Measurements from ENCODE around the gene ZNF483. TPM values are rescaled to one million over a fixed set of nuclear protein-coding genes. Genes with fewer than 3 reads are reported as not detected.

The ZNF483 gene
- total RNA-seq, 1 donor from 2014 or later: 8.9 TPM

- Histone ChIP-seq H3K4me1 (ENCODE audit: control insufficient read depth in 3 of 3, insufficient read depth in 3 of 3, low read length in 3 of 3) (no peaks in the 10 kb centered on the region), H3K36me3 (ENCODE audit: control insufficient read depth in 3 of 3, insufficient read depth in 3 of 3, low read length in 3 of 3) (peaks cover 7 to 46% (median 15%) of the 10 kb centered on the region in 3 donors), H3K27ac (ENCODE audit: low read depth, low read length) (no peak overlapping the region), H3K9me3 (ENCODE audit: control insufficient read depth in 3 of 3, low read length in 3 of 3) (no peaks in the 10 kb centered on the region), H3K9ac (ENCODE audit: low read depth in 1 of 3, low read length in 3 of 3) (no peak overlapping the region), H3K4me3 (ENCODE audit: low read length in 3 of 3) (no peak overlapping the region), H3K27me3 (ENCODE audit: control insufficient read depth in 3 of 3, insufficient read depth in 3 of 3, low read length in 3 of 3) (no peaks in the 10 kb centered on the region)
Observed at GRCh38 chr9:111582888-111583287, 57.9 kb downstream of the ZNF483 start.

- Histone ChIP-seq H3K36me3 (ENCODE audit: control insufficient read depth in 3 of 3, insufficient read depth in 3 of 3, low read length in 3 of 3) (peaks cover 2 to 33% (median 5%) of the 10 kb centered on the region in 3 donors), H3K9ac (ENCODE audit: low read depth in 1 of 3, low read length in 3 of 3) (no peak overlapping the region), H3K9me3 (ENCODE audit: control insufficient read depth in 3 of 3, low read length in 3 of 3) (no peaks in the 10 kb centered on the region), H3K4me3 (ENCODE audit: low read length in 3 of 3) (no peak overlapping the region), H3K27ac (ENCODE audit: low read depth, low read length) (no peak overlapping the region), H3K4me1 (ENCODE audit: control insufficient read depth in 3 of 3, insufficient read depth in 3 of 3, low read length in 3 of 3) (no peaks in the 10 kb centered on the region), H3K27me3 (ENCODE audit: control insufficient read depth in 3 of 3, insufficient read depth in 3 of 3, low read length in 3 of 3) (no peaks in the 10 kb centered on the region)
Observed at GRCh38 chr9:111586378-111586777, 61.4 kb downstream of the ZNF483 start.

GRCh38 chr9:111588846-111589245, 63.9 kb downstream of the ZNF483 start:
- H3K27ac ChIP-seq (ENCODE audit: low read depth, low read length): no peak overlapping the region
- no peaks in the 10 kb centered on the region for H3K27me3 ChIP-seq (ENCODE audit: control insufficient read depth in 3 of 3, insufficient read depth in 3 of 3, low read length in 3 of 3)
- H3K9ac ChIP-seq (ENCODE audit: low read depth in 1 of 3, low read length in 3 of 3): no peak overlapping the region
- H3K36me3 ChIP-seq (ENCODE audit: control insufficient read depth in 3 of 3, insufficient read depth in 3 of 3, low read length in 3 of 3): peaks cover under 1 to 24% (median 3%) of the 10 kb centered on the region in 3 donors
- no peaks in the 10 kb centered on the region for H3K9me3 ChIP-seq (ENCODE audit: control insufficient read depth in 3 of 3, low read length in 3 of 3)
- no peaks in the 10 kb centered on the region for H3K4me1 ChIP-seq (ENCODE audit: control insufficient read depth in 3 of 3, insufficient read depth in 3 of 3, low read length in 3 of 3)
- H3K4me3 ChIP-seq (ENCODE audit: low read length in 3 of 3): no peak overlapping the region

GRCh38 chr9:111597852-111598732, 73.1 kb downstream of the ZNF483 start:
- Histone ChIP-seq H3K4me1 (ENCODE audit: control insufficient read depth in 3 of 3, insufficient read depth in 3 of 3, low read length in 3 of 3) (peaks cover 0 to 8% (median 4%) of the 10 kb centered on the region in 3 donors), H3K27me3 (ENCODE audit: control insufficient read depth in 3 of 3, insufficient read depth in 3 of 3, low read length in 3 of 3) (peaks cover 0 to 3% (median 0%) of the 10 kb centered on the region in 3 donors), H3K27ac (ENCODE audit: low read depth, low read length) (peak overlapping the region; percentile 47), H3K36me3 (ENCODE audit: control insufficient read depth in 3 of 3, insufficient read depth in 3 of 3, low read length in 3 of 3) (peaks cover 3 to 17% (median 12%) of the 10 kb centered on the region in 3 donors), H3K4me3 (ENCODE audit: low read length in 3 of 3) (peak overlapping the region; percentile 74 to 89 (median 81)), H3K9me3 (ENCODE audit: control insufficient read depth in 3 of 3, low read length in 3 of 3) (no peaks in the 10 kb centered on the region), H3K9ac (ENCODE audit: low read depth in 1 of 3, low read length in 3 of 3) (peak overlapping the region; percentile 65 to 80 (median 72))

- Histone ChIP-seq H3K4me3 (ENCODE audit: low read length in 3 of 3) (peak overlapping the region; percentile 74 to 89 (median 81)), H3K9ac (ENCODE audit: low read depth in 1 of 3, low read length in 3 of 3) (peak overlapping the region; percentile 65 to 80 (median 72)), H3K4me1 (ENCODE audit: control insufficient read depth in 3 of 3, insufficient read depth in 3 of 3, low read length in 3 of 3) (peaks cover 0 to 8% (median 4%) of the 10 kb centered on the region in 3 donors), H3K27me3 (ENCODE audit: control insufficient read depth in 3 of 3, insufficient read depth in 3 of 3, low read length in 3 of 3) (peaks cover 0 to 3% (median 0%) of the 10 kb centered on the region in 3 donors), H3K36me3 (ENCODE audit: control insufficient read depth in 3 of 3, insufficient read depth in 3 of 3, low read length in 3 of 3) (peaks cover 3 to 17% (median 12%) of the 10 kb centered on the region in 3 donors), H3K27ac (ENCODE audit: low read depth, low read length) (peak overlapping the region; percentile 47), H3K9me3 (ENCODE audit: control insufficient read depth in 3 of 3, low read length in 3 of 3) (no peaks in the 10 kb centered on the region)
Observed at GRCh38 chr9:111598733-111599091, 73.7 kb downstream of the ZNF483 start.

GRCh38 chr9:111599092-111599954, 74.3 kb downstream of the ZNF483 start, which contains the start of gene PTGR1:
Gene PTGR1 (minus strand): TSS chr9:111599647. CDS start chr9:111597422, 2,225 bp downstream.
- H3K9me3 ChIP-seq (ENCODE audit: control insufficient read depth in 3 of 3, low read length in 3 of 3): no peaks in the 10 kb centered on the region
- H3K4me1 ChIP-seq (ENCODE audit: control insufficient read depth in 3 of 3, insufficient read depth in 3 of 3, low read length in 3 of 3): peaks cover 0 to 8% (median 4%) of the 10 kb centered on the region in 3 donors
- peaks cover 0 to 3% (median 0%) of the 10 kb centered on the region in 3 donors for H3K27me3 ChIP-seq (ENCODE audit: control insufficient read depth in 3 of 3, insufficient read depth in 3 of 3, low read length in 3 of 3)
- peak within 1 kb of the TSS; percentile 71 to 80 (median 73) for H3K9ac ChIP-seq (ENCODE audit: low read depth in 1 of 3, low read length in 3 of 3)
- peaks cover 3 to 12% (median 9%) of the 10 kb centered on the region in 3 donors for H3K36me3 ChIP-seq (ENCODE audit: control insufficient read depth in 3 of 3, insufficient read depth in 3 of 3, low read length in 3 of 3)
- H3K27ac ChIP-seq (ENCODE audit: low read depth, low read length): peak within 1 kb of the TSS; percentile 47
- peak within 1 kb of the TSS; percentile 74 to 89 (median 81) for H3K4me3 ChIP-seq (ENCODE audit: low read length in 3 of 3)

- H3K4me3 ChIP-seq (ENCODE audit: low read length in 3 of 3): peak overlapping the region; percentile 74 to 89 (median 81)
- H3K36me3 ChIP-seq (ENCODE audit: control insufficient read depth in 3 of 3, insufficient read depth in 3 of 3, low read length in 3 of 3): peaks cover 3 to 12% (median 9%) of the 10 kb centered on the region in 3 donors
- no peaks in the 10 kb centered on the region for H3K9me3 ChIP-seq (ENCODE audit: control insufficient read depth in 3 of 3, low read length in 3 of 3)
- peak overlapping the region; percentile 71 to 80 (median 73) for H3K9ac ChIP-seq (ENCODE audit: low read depth in 1 of 3, low read length in 3 of 3)
- H3K27ac ChIP-seq (ENCODE audit: low read depth, low read length): peak overlapping the region; percentile 47
- H3K4me1 ChIP-seq (ENCODE audit: control insufficient read depth in 3 of 3, insufficient read depth in 3 of 3, low read length in 3 of 3): peaks cover 0 to 8% (median 4%) of the 10 kb centered on the region in 3 donors
- peaks cover 0 to 3% (median 0%) of the 10 kb centered on the region in 3 donors for H3K27me3 ChIP-seq (ENCODE audit: control insufficient read depth in 3 of 3, insufficient read depth in 3 of 3, low read length in 3 of 3)
Observed at GRCh38 chr9:111599955-111600343, 75.0 kb downstream of the ZNF483 start.

- Histone ChIP-seq H3K36me3 (ENCODE audit: control insufficient read depth in 3 of 3, insufficient read depth in 3 of 3, low read length in 3 of 3) (peaks cover 0 to 4% (median 3%) of the 10 kb centered on the region in 3 donors), H3K4me3 (ENCODE audit: low read length in 3 of 3) (no peak overlapping the region), H3K27ac (ENCODE audit: low read depth, low read length) (no peak overlapping the region), H3K9me3 (ENCODE audit: control insufficient read depth in 3 of 3, low read length in 3 of 3) (no peaks in the 10 kb centered on the region), H3K27me3 (ENCODE audit: control insufficient read depth in 3 of 3, insufficient read depth in 3 of 3, low read length in 3 of 3) (peaks cover 0 to 3% (median 0%) of the 10 kb centered on the region in 3 donors), H3K9ac (ENCODE audit: low read depth in 1 of 3, low read length in 3 of 3) (no peak overlapping the region), H3K4me1 (ENCODE audit: control insufficient read depth in 3 of 3, insufficient read depth in 3 of 3, low read length in 3 of 3) (peaks cover 0 to 8% (median 4%) of the 10 kb centered on the region in 3 donors)
Observed at GRCh38 chr9:111601237-111602018, 76.4 kb downstream of the ZNF483 start.

- no peaks in the 10 kb centered on the region for H3K9me3 ChIP-seq (ENCODE audit: control insufficient read depth in 3 of 3, low read length in 3 of 3)
- no peak overlapping the region for H3K27ac ChIP-seq (ENCODE audit: low read depth, low read length)
- peaks cover 0 to 7% (median 2%) of the 10 kb centered on the region in 3 donors for H3K4me1 ChIP-seq (ENCODE audit: control insufficient read depth in 3 of 3, insufficient read depth in 3 of 3, low read length in 3 of 3)
- H3K36me3 ChIP-seq (ENCODE audit: control insufficient read depth in 3 of 3, insufficient read depth in 3 of 3, low read length in 3 of 3): no peaks in the 10 kb centered on the region
- no peak overlapping the region for H3K4me3 ChIP-seq (ENCODE audit: low read length in 3 of 3)
- peaks cover 0 to 3% (median 0%) of the 10 kb centered on the region in 3 donors for H3K27me3 ChIP-seq (ENCODE audit: control insufficient read depth in 3 of 3, insufficient read depth in 3 of 3, low read length in 3 of 3)
- no peak overlapping the region for H3K9ac ChIP-seq (ENCODE audit: low read depth in 1 of 3, low read length in 3 of 3)
Observed at GRCh38 chr9:111603041-111603440, 78.1 kb downstream of the ZNF483 start.
